CD1c-positive myeloid dendritic cell (primary cell): ENCODE measurements around the gene CNDP1.

Experiments used
- DNase-seq: peaks from one replicate; pipeline ENCODE4 v3.0.0-alpha.2; 2016; ENCODE audit errors: extremely low spot score

The CNDP1 gene

GRCh38 chr18:74624466-74624865, 90.2 kb downstream of the CNDP1 start:
- DNase-seq = no peak

- no peak for DNase-seq
Observed at GRCh38 chr18:74625157-74625556, 90.9 kb downstream of the CNDP1 start.

- DNase-seq = no peak
Observed at GRCh38 chr18:74626049-74626874, 92.0 kb downstream of the CNDP1 start.

GRCh38 chr18:74630804-74631203, 96.5 kb downstream of the CNDP1 start:
- no peak for DNase-seq

- no peak for DNase-seq
Observed at GRCh38 chr18:74631212-74631611, 96.9 kb downstream of the CNDP1 start.

GRCh38 chr18:74631623-74632350, 97.5 kb downstream of the CNDP1 start:
- DNase-seq = peak; percentile 40

- no peak for DNase-seq
Observed at GRCh38 chr18:74632351-74632679, 98.0 kb downstream of the CNDP1 start.

- DNase-seq = no peak
Observed at GRCh38 chr18:74632856-74633255, 98.6 kb downstream of the CNDP1 start.

GRCh38 chr18:74633652-74634352, 99.5 kb downstream of the CNDP1 start:
- peak; percentile 5 for DNase-seq

- DNase-seq = no peak
Observed at GRCh38 chr18:74635224-74635975, 101.1 kb downstream of the CNDP1 start.
